Type B pancreatic cell (in vitro differentiated cells): ENCODE measurements around the gene RASSF4. TPM values are rescaled to one million over a fixed set of nuclear protein-coding genes. Genes with fewer than 3 reads are reported as not detected.

Experiments used
- DNase-seq: peaks from one replicate; pipeline ENCODE4 v3.0.0; 2021; ENCODE audit warnings: mixed read lengths; ENCODE audit not compliant: unreplicated experiment; ENCODE audit errors: extremely low spot score
- H3K27ac Mint-ChIP-seq: 2 replicates; pipeline ENCODE4 v1.8.0; 2021; ENCODE audit warnings: mild to moderate bottlenecking, mixed read lengths
- H3K27me3 Mint-ChIP-seq: 2 replicates; pipeline ENCODE4 v1.8.0; 2021; ENCODE audit warnings: mixed read lengths
- H3K36me3 Mint-ChIP-seq: 2 replicates; pipeline ENCODE4 v1.8.0; 2021; ENCODE audit warnings: mixed read lengths
- H3K4me1 Mint-ChIP-seq: one replicate; pipeline ENCODE4 v1.8.0; 2021; ENCODE audit warnings: mixed read lengths; ENCODE audit not compliant: unreplicated experiment
- H3K4me3 Mint-ChIP-seq: 2 replicates; pipeline ENCODE4 v1.8.0; 2021; ENCODE audit warnings: mild to moderate bottlenecking, mixed read lengths
- H3K9me3 Mint-ChIP-seq: 2 replicates; pipeline ENCODE4 v1.8.0; 2021; ENCODE audit warnings: mixed read lengths
- total RNA-seq: library from RNA; stranded (reverse); gene quantifications from 2 replicates; pipeline ENCODE4 v1.2.1, GENCODE V29; 2021; ENCODE audit warnings: low replicate concordance
- TF ChIP-seq, protein P1 (sequence below): fragments of 200-600 bp; sonication (generic); conservative IDR thresholded peaks from 2 replicates; pipeline ENCODE4 v1.5.0; 2021; ENCODE audit warnings: antibody characterized with exemption, mild to moderate bottlenecking

Gene RASSF4
- total RNA-seq, 1 donor from 2014 or later: 27.9 TPM

DNA sequence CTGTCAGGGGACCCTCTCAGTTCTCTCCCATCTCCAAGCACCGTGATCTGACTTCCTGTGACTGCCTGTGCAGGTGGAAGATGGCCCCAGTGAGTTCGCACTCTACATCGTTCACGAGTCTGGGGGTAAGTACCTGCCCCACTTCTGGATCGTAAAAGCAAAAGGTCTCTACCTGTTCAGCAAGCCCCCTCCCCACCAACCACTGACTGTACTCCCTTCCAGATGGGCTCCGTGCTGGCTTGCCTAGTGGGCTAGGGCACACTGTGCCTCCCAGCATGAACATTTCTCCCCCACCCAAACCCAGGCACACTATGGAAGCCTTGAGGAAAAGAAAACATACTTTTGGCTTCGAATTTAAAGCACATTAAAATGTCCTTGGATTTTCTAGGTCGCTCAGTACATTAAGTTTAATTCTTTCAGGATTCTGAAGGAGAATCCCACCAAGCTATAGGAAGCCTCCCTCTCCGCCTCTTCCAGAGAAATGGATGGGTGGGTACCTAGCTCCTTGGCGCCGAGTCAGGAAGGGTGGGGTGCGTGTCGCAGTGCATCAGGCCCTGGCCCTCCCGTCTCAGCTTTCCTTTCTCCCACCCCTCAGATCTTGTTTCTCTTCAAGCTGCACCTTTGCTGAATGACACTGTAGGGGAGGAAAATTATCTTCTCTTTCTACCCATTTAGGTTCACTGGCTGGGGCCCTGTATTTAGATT is 30.1 kb downstream of the RASSF4 start:
- Mint-ChIP-seq H3K36me3 (peaks cover 14% of the 10 kb centered on the region), H3K4me3 (peak overlapping the region; percentile 33), H3K9me3 (no peaks in the 10 kb centered on the region), H3K27ac (peak overlapping the region; percentile 65), H3K4me1 (peaks cover 30% of the 10 kb centered on the region), H3K27me3 (no peaks in the 10 kb centered on the region)
- no peak for DNase-seq
- TF ChIP-seq, protein P1, sequence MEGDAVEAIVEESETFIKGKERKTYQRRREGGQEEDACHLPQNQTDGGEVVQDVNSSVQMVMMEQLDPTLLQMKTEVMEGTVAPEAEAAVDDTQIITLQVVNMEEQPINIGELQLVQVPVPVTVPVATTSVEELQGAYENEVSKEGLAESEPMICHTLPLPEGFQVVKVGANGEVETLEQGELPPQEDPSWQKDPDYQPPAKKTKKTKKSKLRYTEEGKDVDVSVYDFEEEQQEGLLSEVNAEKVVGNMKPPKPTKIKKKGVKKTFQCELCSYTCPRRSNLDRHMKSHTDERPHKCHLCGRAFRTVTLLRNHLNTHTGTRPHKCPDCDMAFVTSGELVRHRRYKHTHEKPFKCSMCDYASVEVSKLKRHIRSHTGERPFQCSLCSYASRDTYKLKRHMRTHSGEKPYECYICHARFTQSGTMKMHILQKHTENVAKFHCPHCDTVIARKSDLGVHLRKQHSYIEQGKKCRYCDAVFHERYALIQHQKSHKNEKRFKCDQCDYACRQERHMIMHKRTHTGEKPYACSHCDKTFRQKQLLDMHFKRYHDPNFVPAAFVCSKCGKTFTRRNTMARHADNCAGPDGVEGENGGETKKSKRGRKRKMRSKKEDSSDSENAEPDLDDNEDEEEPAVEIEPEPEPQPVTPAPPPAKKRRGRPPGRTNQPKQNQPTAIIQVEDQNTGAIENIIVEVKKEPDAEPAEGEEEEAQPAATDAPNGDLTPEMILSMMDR: no peak

GRCh38 chr10:44990302-44990655 is 30.7 kb downstream of the RASSF4 start:
- no peaks in the 10 kb centered on the region for H3K9me3 Mint-ChIP-seq
- DNase-seq: no peak
- H3K27me3 Mint-ChIP-seq: no peaks in the 10 kb centered on the region
- H3K4me1 Mint-ChIP-seq: peaks cover 28% of the 10 kb centered on the region
- H3K4me3 Mint-ChIP-seq: peak overlapping the region; percentile 8
- TF ChIP-seq, protein P1: peak; percentile 61
- H3K27ac Mint-ChIP-seq: peak overlapping the region; percentile 52
- H3K36me3 Mint-ChIP-seq: peaks cover 14% of the 10 kb centered on the region

- no peak overlapping the region for H3K4me3 Mint-ChIP-seq
- H3K9me3 Mint-ChIP-seq: no peaks in the 10 kb centered on the region
- no peak overlapping the region for H3K27ac Mint-ChIP-seq
- no peak for DNase-seq
- no peaks in the 10 kb centered on the region for H3K27me3 Mint-ChIP-seq
- peaks cover 14% of the 10 kb centered on the region for H3K36me3 Mint-ChIP-seq
- peaks cover 29% of the 10 kb centered on the region for H3K4me1 Mint-ChIP-seq
- TF ChIP-seq, protein P1: no peak
Measured at GRCh38 chr10:44990965-44991364, 31.4 kb downstream of the RASSF4 start.

- peaks cover 33% of the 10 kb centered on the region for H3K4me1 Mint-ChIP-seq
- no peak for DNase-seq
Measured at GRCh38 chr10:44991571-44991970, 32.0 kb downstream of the RASSF4 start.

DNA sequence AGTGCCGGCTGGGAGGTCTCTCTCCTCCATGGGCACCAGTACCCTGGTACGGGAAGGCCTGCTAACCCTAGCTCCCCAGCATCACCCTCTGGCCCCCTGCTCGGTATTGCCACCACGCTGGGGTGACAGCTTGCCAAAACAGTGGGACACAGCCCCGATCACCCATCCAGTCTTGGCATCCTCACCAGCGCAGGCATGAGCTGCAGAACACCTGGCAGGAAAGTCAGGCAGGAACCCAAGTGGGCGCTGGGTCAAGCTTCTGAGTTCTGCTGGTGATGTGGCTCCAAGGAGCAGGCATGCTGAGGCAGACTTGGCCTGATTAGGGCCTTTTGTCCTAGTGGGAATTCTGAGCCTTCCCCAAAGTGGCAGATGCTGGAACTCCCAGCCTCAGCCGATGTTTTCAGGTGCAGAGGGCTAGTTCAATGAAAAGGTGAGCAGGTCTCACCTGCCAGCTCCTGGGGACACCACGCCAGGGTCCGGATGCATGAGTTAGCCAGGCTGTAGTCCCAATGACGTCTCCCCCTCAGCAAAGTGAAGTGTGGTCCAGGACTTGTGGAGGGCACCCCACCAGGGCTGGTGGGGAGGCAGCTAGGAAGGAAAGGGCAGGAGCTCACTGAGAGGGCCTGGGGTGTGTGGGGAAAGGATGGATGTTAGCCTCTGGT is 32.6 kb downstream of the RASSF4 start:
- no peaks in the 10 kb centered on the region for H3K9me3 Mint-ChIP-seq
- no peaks in the 10 kb centered on the region for H3K27me3 Mint-ChIP-seq
- H3K4me3 Mint-ChIP-seq: no peak overlapping the region
- peaks cover 14% of the 10 kb centered on the region for H3K36me3 Mint-ChIP-seq
- no peak for DNase-seq
- peaks cover 33% of the 10 kb centered on the region for H3K4me1 Mint-ChIP-seq
- TF ChIP-seq, protein P1: no peak
- H3K27ac Mint-ChIP-seq: no peak overlapping the region

More at GRCh38 chr10:44991571-44991970, 32.0 kb downstream of the RASSF4 start:
- Mint-ChIP-seq H3K27me3 (no peaks in the 10 kb centered on the region), H3K36me3 (peaks cover 14% of the 10 kb centered on the region), H3K4me3 (no peak overlapping the region), H3K27ac (no peak overlapping the region), H3K9me3 (no peaks in the 10 kb centered on the region)
- TF ChIP-seq, protein P1: no peak
